B cell (primary cell): ENCODE measurements around the gene IGSF9. TPM values are rescaled to one million over a fixed set of nuclear protein-coding genes. Genes with fewer than 3 reads are reported as not detected.

Source experiments
- ATAC-seq: fragments of 200-7000 bp; cut with Tn5 transposase; one replicate; pipeline ENCODE4 v1.10.0; 2021; ENCODE audit warnings: low read depth, mild to moderate bottlenecking, moderate number of reproducible peaks, moderate library complexity
- CTCF ChIA-PET: fragments of 350-600 bp; sonication (Branson Sonifier 250); formaldehyde crosslinking; loops from one replicate; lab custom pipeline; 2021; ENCODE audit warnings: antibody characterized with exemption, inconsistent platforms; lab: Charles Lee
- POLR2A ChIA-PET: fragments of 350-600 bp; sonication (Branson Sonifier 250); formaldehyde crosslinking; loops from one replicate; lab custom pipeline; 2021; ENCODE audit warnings: antibody characterized with exemption; lab: Charles Lee
- DNase-seq: peaks from one replicate; pipeline ENCODE4 v3.0.0; 2013
- H2AFZ ChIP-seq: 2 replicates; pipeline ENCODE4 v1.6.1; 2012; ENCODE audit warnings: mild to moderate bottlenecking, low read depth, low read length; ENCODE audit not compliant: insufficient read depth, poor library complexity, severe bottlenecking
- H3K27ac ChIP-seq, 2 donors: 1 replicate in 1 of 2; 2 replicates in 1 of 2; pipeline ENCODE4 v1.5.1; 2012 to 2013; ENCODE audit warnings: low read length in 2 of 2, mild to moderate bottlenecking in 2 of 2, moderate library complexity in 1 of 2
- H3K27me3 ChIP-seq, 4 experiments: fragments of 200-600 bp in 1 of 4; sonication (generic) in 1 of 4; replicated peaks in 1 of 4; 1 replicate in 2 of 4; 2 replicates in 2 of 4; pipeline versions ENCODE4 v1.6.1 to v1.7.0; 2013 to 2016; ENCODE audit warnings: low read length in 3 of 4, mild to moderate bottlenecking in 2 of 4, mixed read lengths in 1 of 4, moderate library complexity in 1 of 4; ENCODE audit not compliant: insufficient read depth in 4 of 4, control insufficient read depth in 3 of 4; ENCODE audit errors: control extremely low read depth in 1 of 4
- H3K36me3 ChIP-seq, 2 experiments: replicated peaks in 1 of 2; 1 replicate in 1 of 2; 2 replicates in 1 of 2; pipeline versions ENCODE4 v1.6.1 to v1.7.1; 2013; ENCODE audit warnings: low read length in 1 of 2; ENCODE audit not compliant: insufficient read depth in 2 of 2, control insufficient read depth in 1 of 2; ENCODE audit errors: control extremely low read depth in 1 of 2, extremely low read depth in 1 of 2
- H3K4me1 ChIP-seq, 2 donors: fragments of 200-600 bp in 1 of 2; sonication (generic) in 1 of 2; 1 replicate in 1 of 2; 2 replicates in 1 of 2; pipeline versions ENCODE4 v1.5.1 to v1.6.1; 2013 to 2017; ENCODE audit warnings: low read length in 2 of 2; ENCODE audit not compliant: control insufficient read depth in 2 of 2, insufficient read depth in 2 of 2
- H3K4me2 ChIP-seq: replicated peaks from 2 replicates; pipeline ENCODE3; 2012; ENCODE audit warnings: mild to moderate bottlenecking, low read depth, low read length; ENCODE audit not compliant: poor library complexity, severe bottlenecking
- H3K4me3 ChIP-seq, 5 experiments: fragments of 200-600 bp in 1 of 5; sonication (generic) in 1 of 5; 1 replicate in 3 of 5; 2 replicates in 2 of 5; pipeline versions ENCODE4 v1.5.1 to v1.7.0; 2011 to 2016; ENCODE audit warnings: low read length in 4 of 5, mild to moderate bottlenecking in 4 of 5, low read depth in 2 of 5, control low read depth in 1 of 5, moderate library complexity in 1 of 5; ENCODE audit not compliant: insufficient read depth in 1 of 5; ENCODE audit errors: control extremely low read depth in 1 of 5, extremely low read depth in 1 of 5
- H3K79me2 ChIP-seq: fragments of 200-600 bp; sonication (generic); one replicate; pipeline ENCODE4 v1.6.0; 2016; ENCODE audit warnings: low read length; ENCODE audit not compliant: control insufficient read depth, insufficient read depth
- H3K9ac ChIP-seq: fragments of 200-600 bp; sonication (generic); 2 replicates; pipeline ENCODE4 v1.6.1; 2017; ENCODE audit warnings: mild to moderate bottlenecking, low read length, moderate library complexity
- H3K9me3 ChIP-seq, 3 donors: one replicate each; pipeline versions ENCODE4 v1.6.1 to v1.7.1; 2013; ENCODE audit warnings: low read length in 2 of 3; ENCODE audit not compliant: control insufficient read depth in 2 of 3, insufficient read depth in 1 of 3; ENCODE audit errors: control extremely low read depth in 1 of 3
- H4K20me1 ChIP-seq: 2 replicates; pipeline ENCODE4 v1.6.0; 2012; ENCODE audit warnings: mild to moderate bottlenecking, low read length; ENCODE audit not compliant: insufficient read depth, control insufficient read depth, poor library complexity, severe bottlenecking
- H3K27ac Mint-ChIP-seq: one replicate; pipeline ENCODE4 v1.8.0; 2021; ENCODE audit warnings: mixed read lengths
- H3K27me3 Mint-ChIP-seq: one replicate; pipeline ENCODE4 v1.8.0; 2021; ENCODE audit warnings: mixed read lengths
- H3K4me1 Mint-ChIP-seq: one replicate; pipeline ENCODE4 v1.8.0; 2021; ENCODE audit warnings: mixed read lengths
- H3K4me3 Mint-ChIP-seq: one replicate; pipeline ENCODE4 v1.8.0; 2021; ENCODE audit warnings: mixed read lengths
- H3K9me3 Mint-ChIP-seq: one replicate; pipeline ENCODE4 v1.8.0; 2022; ENCODE audit warnings: mixed read lengths; ENCODE audit not compliant: insufficient read depth
- CTCF ChIP-seq: fragments of 200-600 bp; IDR thresholded peaks from one replicate; pipeline ENCODE4 v1.8.0; 2022; ENCODE audit warnings: antibody characterized with exemption, mild to moderate bottlenecking
- EZH2 ChIP-seq: IDR thresholded peaks from 2 replicates; pipeline ENCODE4 v1.6.1; 2012; ENCODE audit warnings: borderline replicate concordance, low read depth, mild to moderate bottlenecking, moderate library complexity, low read length; ENCODE audit not compliant: insufficient read depth, poor library complexity, severe bottlenecking
- WGBS: methylation state at CpG from one replicate; pipeline ENCODE4 v1.1.5; 2013; ENCODE audit warnings: missing lambda C conversion rate; ENCODE audit not compliant: insufficient coverage; 5-methylcytosine and 5-hydroxymethylcytosine counted together
- intact Hi-C: fragments of 100-400 bp; cut with micrococcal nuclease; formaldehyde crosslinking; loops from one replicate; pipeline ENCODE4 v1.10.0; 2022
- polyA plus RNA-seq: library from polyadenylated mRNA; depleted of rRNA; stranded (reverse); fragments of >200 nt; gene quantifications from 2 replicates; pipeline ENCODE4 v1.2.3, GENCODE V29; 2012
- total RNA-seq, 2 donors: library from RNA; stranded (reverse); fragments of 120-200 nt in 1 of 2; gene quantifications; 1 replicate in 1 of 2; 2 replicates in 1 of 2; pipeline versions ENCODE4 v1.2.3 to v1.2.4, GENCODE V29; 2013 to 2022

The IGSF9 gene
- total and polyA plus RNA-seq, 2 donors (not counting 1 experiment from before 2014, with no cell fraction given), result 0.36 to 0.37 TPM

- no peak overlapping the region for H3K27ac Mint-ChIP-seq
- H3K4me1 Mint-ChIP-seq, result no peaks in the 10 kb centered on the region
- CTCF ChIA-PET, result interaction anchor here (0.6 to 4.2 kb wide), 5 partner anchors 12 to 80 kb away, joined by 3 to 16 read pairs (median 5); no protein-coding TSS in a partner anchor
- intact Hi-C loops, result no loop called here
- Histone ChIP-seq H4K20me1 (no peaks in the 10 kb centered on the region), H3K27me3 (no peaks in the 10 kb centered on the region), H3K4me1 (no peaks in the 10 kb centered on the region), H3K9ac (no peak overlapping the region), H3K36me3 (no peaks in the 10 kb centered on the region), H3K4me2 (no peak overlapping the region), H3K9me3 (no peaks in the 10 kb centered on the region), H3K79me2 (no peaks in the 10 kb centered on the region), H2AFZ (no peak overlapping the region), H3K27ac (no peak overlapping the region), H3K4me3 (no peak overlapping the region)
- ATAC-seq, result no peak
- no peak overlapping the region for H3K4me3 Mint-ChIP-seq
- DNase-seq, result no peak
- POLR2A ChIA-PET, result no interaction called here
- no peaks in the 10 kb centered on the region for H3K27me3 Mint-ChIP-seq
- no peak for TF ChIP-seq EZH2
- no peak for TF ChIP-seq CTCF
- WGBS, result 100% methylated on average over 1 of the region's 3 CpGs
- H3K9me3 Mint-ChIP-seq, result no peaks in the 10 kb centered on the region
Observed at GRCh38 chr1:159879136-159879535, 66.3 kb downstream of the IGSF9 start.

GRCh38 chr1:159877695-159878444 lies 67.5 kb downstream of the IGSF9 start:
- Histone ChIP-seq H3K4me2 (no peak overlapping the region), H3K9ac (no peak overlapping the region), H3K27ac (no peak overlapping the region), H2AFZ (no peak overlapping the region), H3K27me3 (no peaks in the 10 kb centered on the region), H3K36me3 (no peaks in the 10 kb centered on the region), H3K9me3 (no peaks in the 10 kb centered on the region), H3K79me2 (no peaks in the 10 kb centered on the region), H3K4me1 (no peaks in the 10 kb centered on the region), H3K4me3 (no peak overlapping the region), H4K20me1 (no peaks in the 10 kb centered on the region)
- H3K27me3 Mint-ChIP-seq, result no peaks in the 10 kb centered on the region
- no peak overlapping the region for H3K4me3 Mint-ChIP-seq
- H3K4me1 Mint-ChIP-seq, result no peaks in the 10 kb centered on the region
- no peak for ATAC-seq
- TF ChIP-seq CTCF, result no peak
- TF ChIP-seq EZH2, result no peak
- ChIA-PET CTCF (interaction anchor here (1.5 to 4.2 kb wide), 2 partner anchors 15 to 59 kb away, joined by 6 to 16 read pairs; no protein-coding TSS in a partner anchor), POLR2A (no interaction called here)
- WGBS, result no CpG with 5 or more reads among the region's 6 CpGs
- H3K9me3 Mint-ChIP-seq, result no peaks in the 10 kb centered on the region
- H3K27ac Mint-ChIP-seq, result no peak overlapping the region
- no peak for DNase-seq
- intact Hi-C loops, result no loop called here
